ENCODE results near the gene SLC35F3.

Gene SLC35F3

DNA sequence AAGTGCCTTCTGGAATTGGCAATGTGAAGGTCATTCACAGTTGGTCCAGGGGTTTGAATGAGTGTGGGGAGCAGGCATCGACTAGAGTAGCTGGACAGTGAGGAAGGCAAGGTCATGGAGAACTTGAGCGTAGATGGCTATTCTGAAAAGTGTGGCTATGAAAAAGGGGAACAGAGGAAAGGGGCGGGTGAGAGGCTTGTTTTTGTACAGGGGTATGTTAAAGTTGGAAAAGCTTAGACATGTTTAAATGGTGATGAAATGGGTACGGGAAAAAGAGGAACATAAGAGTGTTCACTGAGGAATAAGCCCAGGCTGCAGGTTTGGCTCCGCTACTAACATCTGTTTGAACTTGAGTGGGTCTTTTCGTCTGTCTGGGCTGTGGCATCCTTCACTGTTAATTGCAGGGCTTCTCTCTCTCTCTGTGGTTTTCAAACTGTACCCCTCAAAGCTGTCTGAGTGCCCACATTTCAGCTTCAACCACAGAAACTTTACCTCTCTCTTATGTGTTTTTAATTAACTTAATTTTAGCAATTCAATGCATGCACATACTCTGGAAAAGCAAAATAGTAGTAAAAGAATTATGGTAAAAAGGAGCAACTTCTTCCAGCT lies 398.0 kb downstream of the SLC35F3 start:
- DNase-seq (ENCODE audit: low spot score): no peak
- TF ChIP-seq, protein P1, sequence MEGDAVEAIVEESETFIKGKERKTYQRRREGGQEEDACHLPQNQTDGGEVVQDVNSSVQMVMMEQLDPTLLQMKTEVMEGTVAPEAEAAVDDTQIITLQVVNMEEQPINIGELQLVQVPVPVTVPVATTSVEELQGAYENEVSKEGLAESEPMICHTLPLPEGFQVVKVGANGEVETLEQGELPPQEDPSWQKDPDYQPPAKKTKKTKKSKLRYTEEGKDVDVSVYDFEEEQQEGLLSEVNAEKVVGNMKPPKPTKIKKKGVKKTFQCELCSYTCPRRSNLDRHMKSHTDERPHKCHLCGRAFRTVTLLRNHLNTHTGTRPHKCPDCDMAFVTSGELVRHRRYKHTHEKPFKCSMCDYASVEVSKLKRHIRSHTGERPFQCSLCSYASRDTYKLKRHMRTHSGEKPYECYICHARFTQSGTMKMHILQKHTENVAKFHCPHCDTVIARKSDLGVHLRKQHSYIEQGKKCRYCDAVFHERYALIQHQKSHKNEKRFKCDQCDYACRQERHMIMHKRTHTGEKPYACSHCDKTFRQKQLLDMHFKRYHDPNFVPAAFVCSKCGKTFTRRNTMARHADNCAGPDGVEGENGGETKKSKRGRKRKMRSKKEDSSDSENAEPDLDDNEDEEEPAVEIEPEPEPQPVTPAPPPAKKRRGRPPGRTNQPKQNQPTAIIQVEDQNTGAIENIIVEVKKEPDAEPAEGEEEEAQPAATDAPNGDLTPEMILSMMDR (IDR thresholded peaks at IDR 0.05; ENCODE audit: extremely low read depth, insufficient read depth, missing control alignments): no peak
- in situ Hi-C loops (cut with MboI; ENCODE audit: low pct_unique_long_range_greater_than_20kb, low sequenced_read_pairs, unreplicated experiment): no loop called here

DNA sequence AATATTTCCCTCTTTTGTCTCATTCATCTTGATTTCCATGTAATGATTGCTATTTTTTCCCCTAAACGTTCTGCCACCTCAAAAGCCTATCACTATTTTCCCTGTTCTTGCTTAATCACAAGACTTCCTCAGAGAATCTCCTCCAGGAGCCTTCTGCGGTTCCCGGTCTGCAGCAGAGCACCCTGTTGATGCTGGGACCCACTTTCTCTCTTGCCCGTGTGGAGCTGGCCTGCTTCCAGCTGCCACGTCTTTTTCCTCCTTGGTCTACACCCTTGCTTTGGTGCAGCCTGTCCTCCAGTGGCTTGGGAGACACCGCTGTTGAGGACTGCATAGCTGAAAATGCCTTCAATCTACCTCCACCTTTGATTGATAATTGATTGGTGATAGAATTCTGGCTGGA lies 398.8 kb downstream of the SLC35F3 start:
- in situ Hi-C loops (cut with MboI; ENCODE audit: low pct_unique_long_range_greater_than_20kb, low sequenced_read_pairs, unreplicated experiment): no loop called here
- TF ChIP-seq, protein P1 (IDR thresholded peaks at IDR 0.05; ENCODE audit: extremely low read depth, insufficient read depth, missing control alignments): no peak
- DNase-seq (ENCODE audit: low spot score): no peak

DNA sequence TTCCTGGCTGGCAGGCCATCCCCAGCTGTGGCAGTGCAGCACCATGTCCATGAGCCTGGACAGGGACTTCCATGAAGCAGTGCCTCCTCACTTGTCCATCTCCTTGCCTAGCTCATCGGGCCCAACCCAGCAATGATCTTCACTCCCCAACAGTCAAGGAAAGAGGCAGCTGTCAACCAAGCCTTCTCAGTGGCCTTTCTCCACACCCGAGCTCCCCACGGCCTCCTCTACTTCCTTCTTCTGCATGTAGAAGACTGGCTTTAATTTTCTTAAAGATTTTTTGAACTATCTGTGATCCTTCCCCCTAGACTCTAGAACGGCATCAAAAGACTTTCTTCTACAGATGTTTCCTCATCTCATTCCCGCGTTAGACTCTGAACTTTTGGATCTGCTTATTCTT lies 403.2 kb downstream of the SLC35F3 start:
- in situ Hi-C loops (cut with MboI; ENCODE audit: low pct_unique_long_range_greater_than_20kb, low sequenced_read_pairs, unreplicated experiment): no loop called here
- DNase-seq (ENCODE audit: low spot score): no peak
- TF ChIP-seq, protein P1 (IDR thresholded peaks at IDR 0.05; ENCODE audit: extremely low read depth, insufficient read depth, missing control alignments): no peak

DNA sequence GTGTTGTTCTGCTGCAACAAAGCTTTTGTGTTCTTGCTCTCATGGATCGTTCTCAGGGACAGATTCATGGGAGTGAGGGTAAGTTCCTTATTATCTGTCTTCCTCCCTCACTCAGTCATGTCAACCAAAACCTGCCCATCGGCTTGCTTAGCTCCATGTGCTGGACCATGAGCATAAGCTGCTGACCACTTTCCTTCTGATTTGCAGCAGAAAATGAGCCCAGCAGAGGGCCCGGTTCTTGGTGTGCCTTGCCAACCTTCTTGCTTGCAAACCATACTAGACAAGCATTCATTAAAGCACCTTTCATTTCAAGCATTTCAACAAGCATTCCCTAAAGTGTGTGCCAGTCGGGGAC lies 404.7 kb downstream of the SLC35F3 start:
- TF ChIP-seq, protein P1 (IDR thresholded peaks at IDR 0.05; ENCODE audit: extremely low read depth, insufficient read depth, missing control alignments): no peak
- no peak for DNase-seq (ENCODE audit: low spot score)
- in situ Hi-C loops (cut with MboI; ENCODE audit: low pct_unique_long_range_greater_than_20kb, low sequenced_read_pairs, unreplicated experiment): no loop called here

DNA sequence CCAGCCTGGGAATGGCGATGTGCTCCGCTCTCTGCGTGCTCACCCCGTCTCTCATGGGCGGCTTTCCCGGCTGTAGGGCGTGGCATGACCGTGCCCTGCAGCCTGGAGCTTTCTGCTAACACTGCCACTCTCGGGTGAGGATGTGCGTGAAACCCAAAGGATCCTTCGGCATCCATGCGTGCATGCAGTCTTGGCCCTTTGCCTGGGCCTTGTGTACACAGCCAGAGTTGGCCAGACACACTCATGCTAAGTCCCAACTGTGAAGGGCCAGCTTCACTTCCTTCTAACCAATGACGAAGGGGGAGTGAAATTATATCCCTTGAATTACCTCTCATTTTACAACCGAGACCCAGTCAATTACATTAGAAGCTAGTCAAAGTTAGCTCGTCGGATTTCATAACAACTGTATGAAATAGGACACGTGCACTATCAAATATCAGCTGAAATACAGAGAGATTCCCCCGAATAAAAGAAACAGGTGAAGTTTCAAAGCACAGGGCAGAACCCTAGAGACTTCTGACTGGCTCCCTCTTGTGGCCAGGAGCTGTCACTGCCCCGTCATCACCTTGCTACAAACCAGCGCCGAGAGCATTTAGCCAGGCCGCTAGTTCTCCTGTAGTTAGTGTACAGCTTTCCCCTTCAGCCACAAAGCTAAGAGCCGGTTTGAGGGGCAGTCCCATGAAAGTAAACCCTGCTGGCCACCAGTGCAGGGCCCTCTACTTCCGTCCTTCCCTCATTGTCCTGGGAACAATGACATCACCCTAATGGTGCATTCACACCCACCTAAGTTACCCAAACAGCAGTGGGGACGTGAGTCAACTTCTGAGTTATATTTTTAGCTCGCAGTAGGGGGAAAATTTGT lies 405.4 kb downstream of the SLC35F3 start:
- peak; percentile 84 for DNase-seq (ENCODE audit: low spot score)
- in situ Hi-C loops (cut with MboI; ENCODE audit: low pct_unique_long_range_greater_than_20kb, low sequenced_read_pairs, unreplicated experiment): loop anchor here (10.0 kb wide), 1 partner anchor 165 kb away; no protein-coding TSS in a partner anchor
- TF ChIP-seq, protein P1 (IDR thresholded peaks at IDR 0.05; ENCODE audit: extremely low read depth, insufficient read depth, missing control alignments): peak; percentile 95

DNA sequence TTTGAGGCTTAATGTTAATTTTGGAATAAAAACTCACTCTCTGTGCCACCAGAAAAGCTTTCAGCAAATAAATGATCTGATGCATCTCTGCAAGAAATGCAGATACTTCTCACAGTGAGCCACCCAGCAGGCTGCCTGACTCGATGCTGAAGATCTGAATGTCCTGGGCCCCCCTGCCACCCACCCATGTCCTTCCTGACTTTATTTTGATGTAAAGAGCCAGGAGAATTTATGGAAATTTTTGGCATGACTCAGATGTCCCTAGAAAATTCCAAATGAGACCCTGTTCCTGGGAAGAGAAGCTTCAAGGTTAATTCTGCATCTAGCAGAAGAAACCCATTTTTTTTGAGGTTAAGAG lies 406.0 kb downstream of the SLC35F3 start:
- DNase-seq (ENCODE audit: low spot score): no peak
- TF ChIP-seq, protein P1 (IDR thresholded peaks at IDR 0.05; ENCODE audit: extremely low read depth, insufficient read depth, missing control alignments): no peak
- in situ Hi-C loops (cut with MboI; ENCODE audit: low pct_unique_long_range_greater_than_20kb, low sequenced_read_pairs, unreplicated experiment): loop anchor here (10.0 kb wide), 1 partner anchor 166 kb away; no protein-coding TSS in a partner anchor
